Measurements from ENCODE around the gene PRAMEF17. TPM values are rescaled to one million over a fixed set of nuclear protein-coding genes. Genes with fewer than 3 reads are reported as not detected.
"Not testable (repeated sequence)": the region's sequence is repeated elsewhere in the genome, so short reads cannot be mapped to it uniquely, and the experiment has no call there.

The PRAMEF17 gene, protein sequence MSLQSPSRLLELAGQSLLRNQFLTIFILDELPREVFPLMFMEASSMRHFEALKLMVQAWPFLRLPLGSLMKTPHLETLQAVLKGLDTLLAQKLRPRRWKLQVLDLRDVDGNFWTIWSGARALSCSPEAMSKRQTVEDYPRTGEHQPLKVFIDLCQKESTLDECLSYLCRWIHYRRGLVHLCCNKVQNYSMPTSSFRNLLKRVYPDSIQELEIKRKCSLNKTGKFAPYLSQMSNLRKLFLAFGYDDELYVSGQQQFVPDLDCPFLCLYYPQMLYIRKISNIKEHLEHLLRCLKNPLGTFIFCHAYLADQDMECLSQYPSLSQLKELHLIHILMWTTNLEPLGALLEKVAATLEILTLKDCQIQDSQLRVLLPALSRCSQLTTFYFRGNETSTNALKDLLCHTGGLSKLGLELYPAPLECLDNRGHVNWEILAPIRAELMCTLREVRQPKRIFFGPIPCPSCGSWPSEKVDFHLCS
- polyA plus RNA-seq (ENCODE audit: insufficient read length in 12 of 12): not detected
- long read RNA-seq, donor 1: 0 reads
- long read RNA-seq, donor 2: 0 reads
- long read RNA-seq, donor 3: 0 reads
- long read RNA-seq, donor 4: 0 reads
- long read RNA-seq, donor 5: 0 reads
- long read RNA-seq, donor 6: 0 reads
- long read RNA-seq, donor 7: 0 reads
- long read RNA-seq, donor 8: 0 reads
- long read RNA-seq, donor 9: 0 reads
- long read RNA-seq, donor 10: 0 reads
- long read RNA-seq, donor 11: 0 reads

DNA sequence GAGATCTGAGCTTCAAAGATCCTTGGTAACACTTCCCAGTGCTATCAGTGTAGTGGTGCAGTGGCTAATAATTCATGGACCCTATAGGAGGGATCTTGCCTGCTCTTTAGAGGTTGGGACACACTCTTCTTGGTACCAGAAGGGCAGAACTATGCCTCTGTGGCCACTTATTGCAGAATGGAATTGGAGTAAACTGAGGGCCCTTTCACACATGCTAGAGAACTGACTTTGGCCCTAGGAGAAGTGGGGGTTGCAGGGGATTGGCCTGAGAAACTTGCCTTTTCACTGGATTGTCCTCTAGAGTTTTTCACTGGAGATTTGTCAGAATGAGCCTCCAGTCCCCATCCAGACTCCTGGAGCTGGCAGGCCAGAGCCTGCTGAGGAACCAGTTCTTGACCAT, at the start of gene PRAMEF17:
Gene PRAMEF17, plus strand, starts transcription at position 301 of the 400 bp plus-strand sequence. Its CDS starts 26 bp downstream, at position 327.
- not testable (repeated sequence) for DNase-seq

DNA sequence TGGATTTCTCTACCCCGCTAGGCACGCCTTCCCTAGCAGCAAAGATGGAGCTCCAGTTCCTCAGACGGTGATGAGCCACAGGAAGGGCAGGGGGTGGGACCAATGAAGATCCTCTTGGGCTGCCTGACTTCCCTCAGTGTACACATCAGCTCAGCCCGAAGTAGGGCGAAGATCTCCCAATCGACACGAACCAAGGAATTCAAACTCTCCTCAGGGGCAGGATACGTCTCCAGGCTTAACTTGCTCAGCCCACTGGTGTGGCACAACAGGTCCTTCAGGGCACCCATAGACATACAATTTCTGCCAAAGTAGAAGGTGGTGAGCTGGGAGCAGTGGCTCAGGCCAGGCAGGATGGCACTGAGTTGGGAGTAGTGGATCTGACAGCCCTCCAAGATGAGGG, 46.9 kb upstream of the PRAMEF17 start:
- not testable (repeated sequence) for DNase-seq

DNA sequence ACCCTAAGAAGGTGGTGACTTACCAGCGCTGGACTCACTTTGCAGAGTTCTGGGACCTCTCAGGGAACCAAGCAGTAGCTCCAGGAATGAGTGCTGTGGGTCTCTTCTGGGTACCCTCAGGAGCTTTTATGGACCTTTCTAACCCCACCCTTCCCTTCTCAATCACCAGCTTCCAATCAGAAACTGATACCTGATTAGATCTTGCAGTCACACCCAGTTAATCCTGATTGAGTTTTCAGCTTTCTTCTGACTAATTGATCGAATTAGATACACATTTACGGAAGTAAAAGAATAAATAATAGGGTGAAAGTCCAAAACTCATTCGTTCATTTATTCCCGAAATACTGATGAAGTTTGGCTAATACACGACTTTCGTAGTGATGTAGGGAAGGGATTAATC, 42.4 kb upstream of the PRAMEF17 start, which contains the start of gene PRAMEF14:
Gene PRAMEF14, minus strand, starts transcription at position 101 of the 400 bp plus-strand sequence. CDS start 1,820 bp downstream, outside the sequence.
- not testable (repeated sequence) for DNase-seq

DNA sequence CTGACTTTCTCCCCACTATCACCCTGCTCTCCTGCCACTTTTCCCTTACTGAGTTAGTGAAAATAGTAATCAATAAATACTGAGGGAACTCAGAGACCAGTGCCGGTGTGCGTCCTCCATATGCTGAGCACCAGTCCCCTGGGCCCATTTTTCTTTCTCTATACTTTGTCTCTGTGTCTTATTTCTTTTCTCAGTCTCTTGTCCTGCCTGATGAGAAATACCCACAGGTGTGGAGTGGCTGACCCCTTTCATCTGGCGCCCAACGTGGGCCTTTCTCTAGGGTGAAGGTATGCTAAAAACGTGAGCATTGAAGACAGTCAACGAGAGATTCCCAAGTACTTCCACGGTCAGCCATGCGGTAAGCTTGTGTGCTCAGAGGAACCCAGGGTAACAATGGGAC, 36.0 kb upstream of the PRAMEF17 start:
- DNase-seq: not testable (repeated sequence)

DNA sequence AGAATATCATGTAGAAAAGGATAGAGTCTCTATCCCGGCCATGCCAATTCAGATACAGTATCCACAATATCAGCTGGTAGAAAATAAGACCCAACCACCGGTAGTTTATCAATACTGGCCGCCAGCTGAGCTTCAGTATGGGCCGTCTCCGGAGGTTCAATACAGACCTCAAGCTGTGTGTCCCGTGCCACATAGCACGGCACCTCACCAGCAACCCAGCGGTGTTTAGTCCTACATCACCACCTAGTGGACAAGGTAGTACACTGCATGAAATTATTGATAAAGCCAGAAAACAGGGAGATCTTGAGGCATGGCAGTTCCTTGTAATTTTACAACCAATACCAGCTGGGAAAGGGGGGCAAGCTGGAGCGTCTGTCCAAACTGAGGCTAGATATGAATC, 35.0 kb upstream of the PRAMEF17 start:
- not testable (repeated sequence) for DNase-seq

DNA sequence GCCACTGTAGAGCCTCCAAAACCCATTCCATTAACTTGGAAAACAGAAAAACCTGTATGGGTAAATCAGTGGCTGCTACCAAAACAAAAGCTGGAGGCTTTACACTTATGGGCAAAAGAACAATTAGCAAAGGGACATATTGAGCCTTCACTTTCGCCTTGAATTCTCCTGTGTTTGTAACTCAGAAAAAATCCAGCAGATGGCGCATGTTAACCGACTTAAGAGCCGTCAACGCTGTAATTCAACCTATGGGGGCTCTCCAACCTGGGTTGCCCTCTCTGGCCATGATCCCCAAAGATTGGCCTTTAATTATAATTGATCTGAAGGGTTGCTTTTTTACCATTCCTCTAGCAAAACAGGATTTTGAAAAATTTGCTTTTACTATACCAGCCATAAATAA, 32.7 kb upstream of the PRAMEF17 start:
- peak; percentile 17 for DNase-seq

DNA sequence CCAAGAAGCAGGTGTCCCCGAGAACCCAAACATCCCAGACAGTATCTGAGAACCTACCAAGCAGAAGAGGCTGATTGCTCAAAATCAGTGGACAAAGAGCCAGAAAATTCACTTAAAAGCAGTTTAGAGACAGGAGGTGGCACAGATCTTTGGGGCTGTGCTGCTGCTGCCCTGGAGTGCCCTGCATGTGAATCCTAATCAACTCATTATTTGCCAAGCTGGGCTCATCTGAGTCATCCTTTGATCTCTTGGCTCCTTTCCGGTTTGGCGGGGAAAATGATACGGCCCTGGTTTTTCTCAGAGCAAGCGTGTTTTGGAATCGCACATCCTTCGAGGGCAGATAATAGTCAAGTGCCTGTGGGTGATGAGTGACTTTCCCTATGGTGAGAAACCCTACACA, 27.1 kb upstream of the PRAMEF17 start:
- DNase-seq: not testable (repeated sequence)

DNA sequence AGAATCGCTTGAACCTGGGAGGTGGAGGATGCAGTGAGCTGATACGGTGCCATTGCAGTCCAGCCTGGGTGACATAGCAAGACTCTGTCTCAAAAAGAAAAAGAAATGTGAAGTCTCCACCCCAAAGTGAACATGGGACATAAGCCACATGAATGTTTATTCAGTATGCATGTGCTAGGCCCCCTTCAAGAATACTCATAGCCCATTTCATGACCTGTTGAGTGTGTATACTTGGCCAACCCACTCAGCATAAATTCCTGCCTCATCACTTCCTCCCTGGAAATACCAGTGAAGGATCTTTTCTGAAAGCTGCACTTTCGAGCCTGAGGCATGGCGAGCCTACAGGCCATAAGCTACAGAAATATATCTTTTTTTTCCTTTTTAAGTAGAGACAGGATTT, 24.5 kb upstream of the PRAMEF17 start:
- DNase-seq: not testable (repeated sequence)

DNA sequence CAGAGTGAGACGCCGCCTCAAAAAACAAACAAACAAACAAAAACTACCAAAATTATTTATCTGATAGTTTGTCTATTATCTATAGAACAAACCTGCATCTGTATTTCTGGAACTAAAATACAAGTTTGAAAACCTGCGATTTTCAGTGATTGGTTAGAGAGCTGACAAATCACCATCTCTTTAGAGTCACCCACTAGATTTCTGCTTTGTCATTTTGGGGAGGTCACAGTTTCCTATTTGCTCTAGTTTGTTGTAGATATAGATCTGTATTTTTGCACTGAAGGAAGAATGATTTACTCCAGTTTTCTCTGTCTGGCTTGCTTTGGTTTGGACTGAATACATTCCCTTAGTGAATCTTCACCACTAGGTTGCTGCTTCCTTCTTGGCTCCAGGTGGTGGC, 22.9 kb upstream of the PRAMEF17 start:
- not testable (repeated sequence) for DNase-seq

DNA sequence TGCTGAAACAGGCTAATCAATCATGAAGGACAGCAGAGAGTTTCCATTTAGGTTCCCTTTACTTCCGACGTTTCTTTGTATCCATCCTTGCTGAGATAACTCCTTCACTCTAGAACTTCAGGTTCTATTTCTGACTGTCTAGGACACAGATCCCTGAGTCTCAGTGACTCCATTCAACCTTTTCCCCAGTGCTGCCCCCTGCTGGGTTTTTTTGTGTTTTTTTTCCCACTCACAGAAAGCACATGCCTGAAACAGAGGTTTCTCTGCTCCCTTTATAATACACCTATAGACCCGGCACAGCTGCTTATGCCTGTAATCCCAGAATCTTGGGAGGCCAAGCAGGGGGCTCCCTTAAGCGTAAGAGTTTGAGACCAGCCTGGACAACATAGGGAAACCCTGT, 20.9 kb upstream of the PRAMEF17 start:
- not testable (repeated sequence) for DNase-seq

DNA sequence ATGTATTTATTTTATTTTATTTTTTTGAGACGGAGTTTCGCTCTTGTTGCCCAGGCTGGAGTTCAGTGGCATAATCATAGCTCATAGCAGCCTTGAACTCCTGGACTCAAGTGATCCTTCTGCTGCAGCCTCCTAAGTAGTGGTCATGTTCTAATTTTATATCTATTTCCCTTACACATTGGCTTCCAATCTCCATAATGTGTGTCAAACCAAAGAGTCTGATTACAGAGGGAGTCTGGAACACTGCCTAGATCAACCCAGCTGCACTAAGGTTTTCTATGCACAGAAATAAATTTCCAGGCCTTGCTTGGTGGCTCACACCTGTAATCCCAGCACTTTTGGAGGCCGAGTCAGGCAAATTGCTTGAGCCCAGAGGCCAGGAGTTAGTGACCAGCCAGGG, 10.4 kb upstream of the PRAMEF17 start:
- DNase-seq: not testable (repeated sequence)

DNA sequence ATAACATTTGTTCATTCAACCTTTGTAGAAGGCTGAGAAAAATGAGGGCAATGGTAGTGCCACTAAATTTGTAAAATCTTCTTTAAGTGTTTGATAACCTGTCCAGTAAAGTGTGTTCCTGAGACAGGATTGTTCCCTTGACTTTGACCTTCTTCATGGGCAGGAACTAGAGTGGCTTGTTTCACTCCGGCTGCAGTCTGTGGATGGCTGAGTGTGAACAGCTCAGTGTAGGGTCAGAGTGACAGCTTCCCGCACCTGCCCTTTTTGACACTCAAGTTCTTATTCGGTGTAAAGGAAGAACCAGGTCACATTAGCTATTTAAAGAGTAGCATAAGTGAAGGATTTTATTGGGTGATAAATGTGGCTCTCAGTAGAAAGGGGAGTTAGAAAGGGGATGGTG, 9.1 kb upstream of the PRAMEF17 start:
- not testable (repeated sequence) for DNase-seq

DNA sequence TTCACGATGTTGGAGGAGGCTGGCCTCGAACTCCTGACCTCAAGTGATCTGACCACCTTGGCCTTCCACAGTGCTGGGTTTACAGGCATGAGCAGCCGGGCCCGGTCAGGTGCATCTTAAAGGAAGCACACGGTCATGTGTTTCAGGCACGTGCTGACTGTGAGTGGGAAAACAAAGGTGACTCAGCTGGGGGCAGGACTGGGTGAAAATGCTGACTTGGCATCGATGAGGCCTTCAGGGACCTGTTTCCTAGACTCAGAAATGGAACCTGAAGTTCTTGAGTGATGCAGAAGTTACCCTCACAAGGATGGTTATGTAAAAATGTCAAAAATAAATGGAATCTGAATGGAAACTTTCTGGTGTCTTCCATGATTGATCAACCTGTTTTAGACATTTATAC, 3.6 kb downstream of the PRAMEF17 start:
- not testable (repeated sequence) for DNase-seq

DNA sequence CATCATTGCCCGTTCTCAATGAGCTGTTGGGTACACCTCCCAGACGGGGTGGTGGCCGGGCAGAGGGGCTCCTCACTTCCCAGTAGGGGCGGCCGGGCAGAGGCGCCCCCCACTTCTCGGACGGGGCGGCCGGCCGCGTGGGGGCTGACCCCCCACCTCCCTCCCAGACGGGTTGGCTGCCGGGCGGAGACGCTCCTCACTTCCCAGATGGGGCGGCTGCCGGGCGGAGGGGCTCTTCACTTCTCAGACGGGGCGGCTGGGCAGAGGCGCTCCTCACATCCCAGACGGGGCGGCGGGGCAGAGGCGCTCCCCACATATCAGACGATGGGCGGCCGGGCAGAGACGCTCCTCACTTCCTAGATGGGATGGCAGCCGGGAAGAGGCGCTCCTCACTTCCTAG, 5.3 kb downstream of the PRAMEF17 start:
- not testable (repeated sequence) for DNase-seq

DNA sequence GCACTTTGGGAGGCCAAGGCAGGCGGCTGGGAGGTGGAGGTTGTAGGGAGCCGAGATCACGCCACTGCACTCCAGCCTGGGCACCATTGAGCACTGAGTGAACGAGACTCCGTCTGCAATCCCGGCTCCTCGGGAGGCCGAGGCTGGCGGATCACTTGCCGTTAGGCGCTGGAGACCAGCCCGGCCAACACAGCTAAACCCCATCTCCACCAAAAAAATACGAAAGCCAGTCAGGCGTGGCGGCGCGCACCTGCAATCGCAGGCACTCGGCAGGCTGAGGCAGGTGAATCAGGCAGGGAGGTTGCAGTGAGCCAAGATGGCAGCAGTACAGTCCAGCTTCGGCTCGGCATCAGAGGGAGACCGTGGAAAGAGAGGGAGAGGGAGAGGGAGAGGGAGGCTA, 5.9 kb downstream of the PRAMEF17 start:
- DNase-seq: not testable (repeated sequence)

DNA sequence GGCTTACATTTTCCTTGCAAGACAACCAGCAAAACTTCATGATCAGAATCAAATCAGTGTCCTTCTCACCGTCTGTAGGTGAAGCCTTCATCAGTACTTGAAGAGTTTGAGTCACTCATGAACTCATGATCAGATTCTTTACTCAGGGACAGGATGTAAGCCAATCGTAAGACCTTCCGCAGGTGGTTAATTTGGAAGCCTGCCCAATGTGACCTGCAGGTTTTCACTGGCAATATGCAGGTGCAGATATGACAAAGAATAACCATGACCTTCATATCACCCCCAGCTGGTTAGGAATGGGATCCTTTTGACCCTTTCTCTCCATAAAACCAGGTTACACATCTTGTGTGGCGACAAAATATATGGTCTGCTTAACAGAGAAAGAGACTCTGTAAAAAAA, 18.4 kb downstream of the PRAMEF17 start:
- no peak for DNase-seq

DNA sequence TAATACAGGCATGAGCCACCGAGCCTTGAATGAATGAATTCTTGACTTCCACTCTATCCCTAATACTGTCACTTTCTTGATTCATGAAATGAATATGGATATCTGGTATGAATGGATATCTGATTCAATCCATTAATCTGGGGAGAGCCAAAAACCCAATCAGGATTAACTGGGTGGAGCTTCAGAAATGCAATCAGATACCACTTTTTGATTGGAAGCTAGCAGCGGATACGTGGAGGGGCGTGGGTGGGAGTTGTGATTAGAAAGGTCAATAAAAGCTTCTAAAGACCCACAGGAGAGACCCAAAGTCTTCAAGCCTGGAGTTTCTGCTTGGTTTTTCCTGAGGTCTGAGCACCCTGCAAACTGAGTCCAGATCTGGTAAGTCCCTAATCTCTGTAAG, 20.7 kb downstream of the PRAMEF17 start, which contains the start of gene PRAMEF20:
Gene PRAMEF20, plus strand, starts transcription at position 301 of the 400 bp plus-strand sequence. CDS start 5,905 bp downstream, outside the sequence.
- DNase-seq: not testable (repeated sequence)

DNA sequence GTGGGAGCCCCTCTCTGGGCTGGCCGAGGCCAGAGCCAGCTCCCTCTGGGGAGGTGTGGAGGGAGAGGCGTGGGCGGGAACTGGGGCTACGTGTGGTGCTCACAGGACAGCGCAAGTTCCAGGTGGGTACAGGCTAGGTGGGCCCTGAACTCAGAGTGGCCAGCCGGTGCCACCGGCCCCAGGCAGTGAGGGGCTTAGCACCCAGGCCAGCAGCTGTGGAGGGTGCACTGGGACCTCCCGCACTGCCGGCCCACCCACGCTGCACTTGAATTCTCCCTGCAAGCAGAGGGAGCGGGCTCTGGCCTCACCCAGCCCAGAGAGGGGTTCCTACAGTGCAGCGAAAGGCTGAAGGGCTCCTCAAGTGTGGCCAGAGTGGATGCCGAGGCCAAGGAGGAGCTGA, 41.1 kb downstream of the PRAMEF17 start:
- no peak for DNase-seq

DNA sequence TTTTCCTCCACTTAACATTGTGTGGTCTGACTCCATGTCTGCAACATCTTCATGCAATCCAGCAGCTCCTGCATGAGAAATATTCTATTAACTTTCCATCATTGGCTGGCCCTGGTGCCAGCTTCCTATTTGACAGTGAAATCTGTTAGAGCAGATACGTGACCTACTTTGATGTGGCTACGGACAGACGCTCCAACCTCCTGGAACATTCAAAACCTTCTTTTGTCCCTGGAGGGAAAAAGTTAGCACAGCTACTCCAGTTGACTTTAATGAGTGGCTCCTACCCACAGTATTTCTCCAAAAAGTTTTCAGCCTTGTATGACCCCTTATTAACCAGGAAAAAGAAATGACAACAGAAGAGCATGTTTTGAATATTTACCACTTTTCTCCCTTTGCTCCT, 42.8 kb downstream of the PRAMEF17 start:
- DNase-seq: no peak

DNA sequence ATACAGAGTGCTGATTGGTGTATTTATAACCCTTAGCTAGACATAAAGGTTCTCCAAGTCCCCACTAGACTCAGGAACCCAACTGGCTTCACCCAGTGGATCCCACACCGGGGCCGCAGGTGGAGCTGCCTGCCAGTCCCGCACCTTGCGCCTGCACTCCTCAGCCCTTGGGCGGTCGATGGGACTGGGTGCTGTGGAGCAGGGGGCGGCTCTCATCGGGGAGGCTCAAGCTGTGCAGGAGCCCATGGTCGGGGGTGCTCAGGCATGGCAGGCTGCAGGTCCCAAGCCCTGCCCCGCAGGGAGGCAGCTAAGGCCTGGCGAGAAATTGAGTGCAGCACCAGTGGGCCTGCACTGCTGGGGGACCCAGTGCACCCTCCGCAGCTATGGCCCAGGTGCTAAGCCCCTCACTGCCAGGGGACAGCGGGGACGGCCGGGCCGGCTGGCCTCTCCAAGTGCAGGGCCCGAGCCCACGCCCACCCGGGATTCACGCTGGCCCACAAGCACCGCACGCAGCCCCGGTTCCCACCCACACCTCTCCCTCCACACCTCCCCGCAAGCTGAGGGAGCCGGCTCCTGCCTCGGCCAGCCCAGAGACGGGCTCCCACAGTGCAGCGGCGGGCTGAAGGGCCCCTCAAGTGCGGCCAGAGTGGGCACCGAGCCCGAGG, 44.4 kb downstream of the PRAMEF17 start:
- not testable (repeated sequence) for DNase-seq

DNA sequence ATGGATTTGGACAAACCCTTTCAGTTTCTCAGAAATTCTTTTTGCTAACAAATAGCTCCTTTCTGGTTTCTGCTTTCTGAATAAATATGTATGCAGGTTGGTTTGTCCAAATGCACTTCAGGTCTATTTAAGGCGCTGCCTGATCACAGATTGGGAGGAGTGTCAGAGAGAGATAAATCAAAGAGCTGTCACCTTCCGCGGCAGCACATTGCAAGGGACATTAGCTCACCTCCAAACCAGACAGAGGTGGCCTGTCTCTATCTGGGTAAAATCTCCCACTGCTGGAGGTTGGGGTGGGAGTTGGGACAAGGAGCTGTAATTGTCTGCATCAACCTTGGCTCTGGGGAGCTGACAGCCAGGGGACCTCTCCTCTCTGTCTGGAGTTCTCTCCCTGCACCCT, 46.0 kb downstream of the PRAMEF17 start:
- DNase-seq: no peak
